Endodermal cell (in vitro differentiated cells): ENCODE data around the gene FYN. TPM values are rescaled to one million over a fixed set of nuclear protein-coding genes. Genes with fewer than 3 reads are reported as not detected.

ENCODE experiments used
- DNase-seq: peaks from one replicate; pipeline ENCODE4 v3.0.0-alpha.2; 2017
- H3K27ac ChIP-seq: 2 replicates; pipeline ENCODE4 v1.5.1; 2013; ENCODE audit warnings: mild to moderate bottlenecking, low read depth, low read length, moderate library complexity
- H3K27me3 ChIP-seq: 2 replicates; pipeline ENCODE4 v1.6.1; 2013; ENCODE audit warnings: mild to moderate bottlenecking, low read length, moderate library complexity; ENCODE audit not compliant: insufficient read depth, control insufficient read depth, poor library complexity, severe bottlenecking
- H3K36me3 ChIP-seq: 2 replicates; pipeline ENCODE4 v1.7.0; 2013; ENCODE audit warnings: mild to moderate bottlenecking, low read length, moderate library complexity; ENCODE audit not compliant: control insufficient read depth, insufficient read depth
- H3K4me1 ChIP-seq: one replicate; pipeline ENCODE4 v1.7.0; 2013; ENCODE audit warnings: low read length; ENCODE audit not compliant: control insufficient read depth, insufficient read depth
- H3K4me3 ChIP-seq: 2 replicates; pipeline ENCODE4 v1.5.1; 2013; ENCODE audit warnings: mild to moderate bottlenecking, low read length, moderate library complexity
- H3K9ac ChIP-seq: 2 replicates; pipeline ENCODE4 v1.6.1; 2013; ENCODE audit warnings: mild to moderate bottlenecking, low read length, moderate library complexity; ENCODE audit not compliant: poor library complexity, severe bottlenecking; ENCODE audit errors: extremely low read depth
- H3K9me3 ChIP-seq: 2 replicates; pipeline ENCODE4 v1.6.1; 2013; ENCODE audit warnings: mild to moderate bottlenecking, low read length, moderate library complexity; ENCODE audit not compliant: control insufficient read depth
- H3K27ac Mint-ChIP-seq: 2 replicates; pipeline ENCODE4 v1.8.0; 2020; ENCODE audit warnings: mixed read lengths
- H3K27me3 Mint-ChIP-seq: 2 replicates; pipeline ENCODE4 v1.8.0; 2021; ENCODE audit warnings: mild to moderate bottlenecking, mixed read lengths; ENCODE audit not compliant: insufficient read depth
- H3K36me3 Mint-ChIP-seq: 2 replicates; pipeline ENCODE4 v1.8.0; 2020; ENCODE audit warnings: low read depth, mixed read lengths
- H3K4me1 Mint-ChIP-seq: 2 replicates; pipeline ENCODE4 v1.8.0; 2020; ENCODE audit warnings: mixed read lengths
- H3K4me3 Mint-ChIP-seq: 2 replicates; pipeline ENCODE4 v1.8.0; 2020; ENCODE audit warnings: mild to moderate bottlenecking, moderate library complexity, mixed read lengths
- H3K9me3 Mint-ChIP-seq: 2 replicates; pipeline ENCODE4 v1.8.0; 2020; ENCODE audit warnings: mild to moderate bottlenecking, mixed read lengths
- CTCF ChIP-seq: fragments of 200-600 bp; sonication (generic); conservative IDR thresholded peaks from 2 replicates; pipeline ENCODE4 v1.5.0; 2021; ENCODE audit warnings: antibody characterized with exemption, mild to moderate bottlenecking
- WGBS, 2 experiments: methylation state at CpG; one replicate each; pipeline versions ENCODE4 v1.1.5 to v1.1.7; 2013; ENCODE audit warnings: missing lambda C conversion rate in 2 of 2, mixed read lengths in 1 of 2; ENCODE audit not compliant: insufficient coverage in 1 of 2, insufficient read length in 1 of 2; 5-methylcytosine and 5-hydroxymethylcytosine counted together
- total RNA-seq, 2 donors: library from RNA; stranded (reverse); fragmentation: NEBNext Ultra II Directional in 1 of 2; extraction: Animal tissue kit (Norgen Biotek cat#: 25700) in 1 of 2; gene quantifications; 2 replicates in 1 of 2; 3 replicates in 1 of 2; pipeline ENCODE4 v1.2.1, GENCODE V29; 2021

The FYN gene
- total RNA-seq, 2 donors from 2014 or later, result 70.0 to 96.4 TPM

- Mint-ChIP-seq H3K27ac (no peak overlapping the region), H3K9me3 (no peaks in the 10 kb centered on the region), H3K36me3 (peaks cover 21% of the 10 kb centered on the region), H3K27me3 (no peaks in the 10 kb centered on the region), H3K4me1 (peaks cover 34% of the 10 kb centered on the region), H3K4me3 (no peak overlapping the region)
- DNase-seq, result no peak
- no peak overlapping the region for H3K4me3 ChIP-seq
- TF ChIP-seq CTCF, result no peak
- H3K27me3 ChIP-seq, result no peaks in the 10 kb centered on the region
- H3K27ac ChIP-seq, result peak overlapping the region; percentile 91
- 95 to 100% methylated on average over 2 to 4 of the region's 4 CpGs for WGBS, 2 experiments
- peaks cover 16% of the 10 kb centered on the region for H3K36me3 ChIP-seq
- H3K4me1 ChIP-seq, result peaks cover 2% of the 10 kb centered on the region
- H3K9me3 ChIP-seq, result no peaks in the 10 kb centered on the region
- no peak overlapping the region for H3K9ac ChIP-seq
Observed at GRCh38 chr6:111710911-111711310, 162.3 kb downstream of the FYN start.

GRCh38 chr6:111710439-111710838, 162.8 kb downstream of the FYN start:
- Histone ChIP-seq H3K4me1 (peaks cover 2% of the 10 kb centered on the region), H3K27ac (no peak overlapping the region), H3K4me3 (no peak overlapping the region), H3K36me3 (peaks cover 16% of the 10 kb centered on the region), H3K27me3 (no peaks in the 10 kb centered on the region), H3K9ac (no peak overlapping the region), H3K9me3 (no peaks in the 10 kb centered on the region)
- H3K4me3 Mint-ChIP-seq, result no peak overlapping the region
- peaks cover 19% of the 10 kb centered on the region for H3K36me3 Mint-ChIP-seq
- no peak for TF ChIP-seq CTCF
- no peak for DNase-seq
- H3K27ac Mint-ChIP-seq, result no peak overlapping the region
- no peaks in the 10 kb centered on the region for H3K27me3 Mint-ChIP-seq
- peaks cover 34% of the 10 kb centered on the region for H3K4me1 Mint-ChIP-seq
- H3K9me3 Mint-ChIP-seq, result no peaks in the 10 kb centered on the region
- 100% methylated on average over 2 of the region's 2 CpGs; no CpG with 5 or more reads in 1 of the 2 experiments for WGBS, 2 experiments

GRCh38 chr6:111709615-111710398, 163.4 kb downstream of the FYN start:
- peak; percentile 76 for DNase-seq
- Histone ChIP-seq H3K9me3 (no peaks in the 10 kb centered on the region), H3K4me1 (peaks cover 2% of the 10 kb centered on the region), H3K36me3 (peaks cover 16% of the 10 kb centered on the region), H3K4me3 (no peak overlapping the region), H3K27me3 (no peaks in the 10 kb centered on the region), H3K9ac (no peak overlapping the region), H3K27ac (no peak overlapping the region)
- H3K27ac Mint-ChIP-seq, result no peak overlapping the region
- H3K4me1 Mint-ChIP-seq, result peaks cover 34% of the 10 kb centered on the region
- WGBS, 2 experiments, result 50 to 100% methylated on average over 1 to 4 of the region's 5 CpGs
- no peaks in the 10 kb centered on the region for H3K27me3 Mint-ChIP-seq
- H3K9me3 Mint-ChIP-seq, result no peaks in the 10 kb centered on the region
- peaks cover 18% of the 10 kb centered on the region for H3K36me3 Mint-ChIP-seq
- H3K4me3 Mint-ChIP-seq, result no peak overlapping the region
- TF ChIP-seq CTCF, result peak; percentile 87
